HG02885 (cell line): ENCODE results near the gene KCNJ8.

Source experiments
- ATAC-seq: cut with Tn5 transposase; IDR thresholded peaks from one replicate; pipeline ENCODE4 v1.9.1; 2021; ENCODE audit warnings: mild to moderate bottlenecking; ENCODE audit not compliant: unreplicated experiment, poor library complexity

Gene KCNJ8

GRCh38 chr12:21718944-21719650 is 55.4 kb downstream of the KCNJ8 start:
- ATAC-seq = no peak

GRCh38 chr12:21718403-21718802 is 56.1 kb downstream of the KCNJ8 start:
- ATAC-seq = no peak

GRCh38 chr12:21717767-21718166 is 56.7 kb downstream of the KCNJ8 start:
- no peak for ATAC-seq

GRCh38 chr12:21715386-21715785 is 59.1 kb downstream of the KCNJ8 start:
- no peak for ATAC-seq
